ENCODE data around the gene ADCY4. TPM values are rescaled to one million over a fixed set of nuclear protein-coding genes. Genes with fewer than 3 reads are reported as not detected.

ADCY4 gene
- total and polyA plus RNA-seq, 2 of the 13 experiments (the other 11 are each of a cell fraction or from before 2014, with no cell fraction given), result 0.03 TPM; not detected in 1

- 0 out of 2 replicates have a peak, but pooled peaks have one; percentile 41 for TF ChIP-seq KIAA2018 (CRISPR knock-in tag; IDR thresholded peaks at IDR 0.05; ENCODE audit: borderline replicate concordance)
- TF ChIP-seq RFXANK (CRISPR knock-in tag; IDR thresholded peaks at IDR 0.05), result 0 out of 2 replicates have a peak, but pooled peaks have one; percentile 89
- TF ChIP-seq ZNF746 (CRISPR knock-in tag; IDR thresholded peaks at IDR 0.05), result peak; percentile 73; the same call in 1 of the 2 replicates
- TF ChIP-seq PRMT3 (CRISPR knock-in tag; IDR thresholded peaks at IDR 0.05; ENCODE audit: borderline replicate concordance, low read depth), result no peak
- TF ChIP-seq CEBPG (CRISPR knock-in tag; IDR thresholded peaks at IDR 0.05), result 0 out of 2 replicates have a peak, but pooled peaks have one; percentile 28
- TF ChIP-seq TP53 (CRISPR knock-in tag; conservative IDR thresholded peaks at IDR 0.05), result 0 out of 2 replicates have a peak, but pooled peaks have one; percentile 29
- TF ChIP-seq ZNF496 (CRISPR knock-in tag; IDR thresholded peaks at IDR 0.05; ENCODE audit: insufficient replicate concordance), result no peak
- TF ChIP-seq ZNF350 (CRISPR knock-in tag; IDR thresholded peaks at IDR 0.05; ENCODE audit: borderline replicate concordance, low read depth), result peak; percentile 90; the same call in 1 of the 2 replicates
- TF ChIP-seq ZNF597 (CRISPR knock-in tag; IDR thresholded peaks at IDR 0.05), result peak; percentile 55; the same call in 1 of the 2 replicates
- no peak for TF ChIP-seq SOX13 (IDR thresholded peaks at IDR 0.05)
- peak in 1 of 2 experiments; percentile 23; a peak in 2 of 4 replicates for TF ChIP-seq SOX13 (CRISPR knock-in tag; conservative IDR thresholded peaks at IDR 0.05 in 1 of 2, IDR thresholded peaks at IDR 0.05 in 1 of 2)
- 0 out of 2 replicates have a peak, but pooled peaks have one; percentile 33 for TF ChIP-seq ZBTB43 (CRISPR knock-in tag; conservative IDR thresholded peaks at IDR 0.05)
- TF ChIP-seq GPN1 (CRISPR knock-in tag; IDR thresholded peaks at IDR 0.05; ENCODE audit: borderline replicate concordance), result no peak
- peak; percentile 91 for TF ChIP-seq ZNF264 (CRISPR knock-in tag; IDR thresholded peaks at IDR 0.05)
- TF ChIP-seq ZNF33A (CRISPR knock-in tag; IDR thresholded peaks at IDR 0.05; ENCODE audit: borderline replicate concordance), result no peak
- peak; percentile 17; the same call in 1 of the 2 replicates for TF ChIP-seq ZNF670 (CRISPR knock-in tag; IDR thresholded peaks at IDR 0.05; ENCODE audit: borderline replicate concordance)
- TF ChIP-seq ZKSCAN5 (CRISPR knock-in tag; IDR thresholded peaks at IDR 0.05), result no peak
- TF ChIP-seq ZNF749 (CRISPR knock-in tag; IDR thresholded peaks at IDR 0.05; ENCODE audit: borderline replicate concordance), result no peak
Measured at GRCh38 chr14:24365600-24366412, 30.9 kb upstream of the ADCY4 start (continued).

Measured in HepG2 (cell line).